DND-41 (cell line): ENCODE data around the gene MBD2.

Experiments used
- EZH2 ChIP-seq: IDR thresholded peaks from 3 replicates; pipeline ENCODE4 v1.6.1; 2012; ENCODE audit warnings: borderline replicate concordance, low read depth, mild to moderate bottlenecking, moderate library complexity, low read length, inconsistent platforms; ENCODE audit not compliant: severe bottlenecking
- TF ChIP-seq, protein P1 (sequence below): IDR thresholded peaks from 2 replicates; pipeline ENCODE4 v1.5.1; 2012; ENCODE audit warnings: borderline replicate concordance, low read length, moderate library complexity, mild to moderate bottlenecking; ENCODE audit not compliant: poor library complexity, severe bottlenecking; ENCODE audit errors: extremely low read depth

DNA sequence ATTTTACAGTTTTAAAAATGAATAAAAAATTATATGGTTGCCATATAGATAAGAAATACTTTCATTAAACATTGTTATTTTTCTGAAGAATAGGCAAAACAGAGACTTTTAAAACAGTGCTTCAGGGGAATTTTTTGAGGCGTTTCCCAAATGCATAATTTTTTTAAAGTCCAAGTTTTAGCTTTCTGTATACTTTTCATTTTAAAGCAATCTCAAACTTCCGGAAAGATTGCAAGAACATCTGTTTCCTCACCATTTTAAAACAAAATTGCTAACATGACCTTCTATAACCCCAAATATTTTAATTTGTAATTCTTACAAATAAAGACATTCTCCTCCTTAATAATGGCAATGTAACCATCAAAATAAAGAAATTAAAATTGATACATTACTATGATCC lies 15.1 kb upstream of the MBD2 start:
- TF ChIP-seq, protein P1, sequence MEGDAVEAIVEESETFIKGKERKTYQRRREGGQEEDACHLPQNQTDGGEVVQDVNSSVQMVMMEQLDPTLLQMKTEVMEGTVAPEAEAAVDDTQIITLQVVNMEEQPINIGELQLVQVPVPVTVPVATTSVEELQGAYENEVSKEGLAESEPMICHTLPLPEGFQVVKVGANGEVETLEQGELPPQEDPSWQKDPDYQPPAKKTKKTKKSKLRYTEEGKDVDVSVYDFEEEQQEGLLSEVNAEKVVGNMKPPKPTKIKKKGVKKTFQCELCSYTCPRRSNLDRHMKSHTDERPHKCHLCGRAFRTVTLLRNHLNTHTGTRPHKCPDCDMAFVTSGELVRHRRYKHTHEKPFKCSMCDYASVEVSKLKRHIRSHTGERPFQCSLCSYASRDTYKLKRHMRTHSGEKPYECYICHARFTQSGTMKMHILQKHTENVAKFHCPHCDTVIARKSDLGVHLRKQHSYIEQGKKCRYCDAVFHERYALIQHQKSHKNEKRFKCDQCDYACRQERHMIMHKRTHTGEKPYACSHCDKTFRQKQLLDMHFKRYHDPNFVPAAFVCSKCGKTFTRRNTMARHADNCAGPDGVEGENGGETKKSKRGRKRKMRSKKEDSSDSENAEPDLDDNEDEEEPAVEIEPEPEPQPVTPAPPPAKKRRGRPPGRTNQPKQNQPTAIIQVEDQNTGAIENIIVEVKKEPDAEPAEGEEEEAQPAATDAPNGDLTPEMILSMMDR, result no peak
- no peak for TF ChIP-seq EZH2
